HEK293 (cell line): ENCODE results near the gene DDOST.

Experiments used
- CTCF ChIA-PET: fragments of 350-600 bp; formaldehyde crosslinking; extraction: SDS; loops from one replicate; lab custom pipeline; 2021; ENCODE audit warnings: antibody characterized with exemption; lab: Yijun Ruan, JAX
- POLR2A ChIA-PET: fragments of 300-600 bp; formaldehyde crosslinking; extraction: SDS; loops from one replicate; lab custom pipeline; 2020; ENCODE audit warnings: antibody characterized with exemption, inconsistent platforms; lab: Yijun Ruan, JAX
- H3K27ac ChIP-seq: fragments of 200-500 bp; sonication (Bioruptor generic); 2 replicates; pipeline ENCODE4 v1.5.1; 2014; ENCODE audit warnings: low read depth, low read length, control low read depth, inconsistent platforms; ENCODE audit errors: extremely low read depth
- H3K36me3 ChIP-seq, 2 experiments: fragments of 200-500 bp in 1 of 2; sonication (Bioruptor generic) in 1 of 2; 1 replicate in 1 of 2; 2 replicates in 1 of 2; pipeline ENCODE4 v1.5.1; 2014 to 2017; ENCODE audit warnings: inconsistent platforms in 2 of 2, low read length in 2 of 2; ENCODE audit not compliant: control insufficient read depth in 2 of 2, insufficient read depth in 1 of 2
- H3K4me1 ChIP-seq: fragments of 200-500 bp; sonication (Bioruptor generic); 2 replicates; pipeline ENCODE4 v1.5.1; 2014; ENCODE audit warnings: mild to moderate bottlenecking, low read length, inconsistent platforms; ENCODE audit not compliant: control insufficient read depth, insufficient read depth
- H3K4me3 ChIP-seq: 2 replicates; pipeline ENCODE4 v1.5.1; 2011; ENCODE audit warnings: low read depth, mild to moderate bottlenecking, control low read depth, low read length, moderate library complexity
- H3K9me3 ChIP-seq: fragments of 200-500 bp; sonication (Bioruptor generic); 2 replicates; pipeline ENCODE4 v1.5.1; 2014; ENCODE audit warnings: low read depth, low read length, inconsistent platforms; ENCODE audit not compliant: control insufficient read depth, insufficient read depth
- FEZF1 ChIP-seq: fragments of 450-650 bp; formaldehyde crosslinking; IDR thresholded peaks from 2 replicates; pipeline ENCODE4 v1.5.1; 2016; ENCODE audit warnings: missing biosample characterization, missing genetic modification characterization
- KLF17 ChIP-seq: fragments of 450-650 bp; formaldehyde crosslinking; IDR thresholded peaks from 2 replicates; pipeline ENCODE4 v1.5.1; 2016; ENCODE audit warnings: missing biosample characterization, missing genetic modification characterization
- KLF9 ChIP-seq: fragments of 450-650 bp; formaldehyde crosslinking; IDR thresholded peaks from 2 replicates; pipeline ENCODE4 v1.5.1; 2016; ENCODE audit warnings: missing biosample characterization, missing genetic modification characterization, low read depth
- PRDM10 ChIP-seq: fragments of 450-650 bp; formaldehyde crosslinking; IDR thresholded peaks from 2 replicates; pipeline ENCODE4 v1.5.1; 2016; ENCODE audit warnings: missing biosample characterization, missing genetic modification characterization
- ZBTB26 ChIP-seq: fragments of 450-650 bp; formaldehyde crosslinking; optimal IDR thresholded peaks from 2 replicates; pipeline ENCODE3; 2016; ENCODE audit warnings: missing biosample characterization, mild to moderate bottlenecking, missing genetic modification characterization
- ZNF114 ChIP-seq: fragments of 450-650 bp; formaldehyde crosslinking; IDR thresholded peaks from 2 replicates; pipeline ENCODE4 v1.5.0; 2017; ENCODE audit warnings: missing biosample characterization, missing genetic modification characterization
- ZNF133 ChIP-seq: fragments of 450-650 bp; formaldehyde crosslinking; IDR thresholded peaks from 2 replicates; pipeline ENCODE4 v1.5.1; 2016; ENCODE audit warnings: missing biosample characterization, missing genetic modification characterization
- ZNF146 ChIP-seq: fragments of 450-650 bp; formaldehyde crosslinking; IDR thresholded peaks from 2 replicates; pipeline ENCODE4 v1.5.1; 2016; ENCODE audit warnings: missing biosample characterization, missing genetic modification characterization
- ZNF175 ChIP-seq: fragments of 450-650 bp; formaldehyde crosslinking; IDR thresholded peaks from 2 replicates; pipeline ENCODE4 v1.5.1; 2016; ENCODE audit warnings: missing biosample characterization, missing genetic modification characterization
- ZNF184 ChIP-seq: fragments of 450-650 bp; IDR thresholded peaks from 2 replicates; pipeline ENCODE4 v1.5.1; 2018; ENCODE audit warnings: missing biosample characterization, mild to moderate bottlenecking, missing genetic modification characterization
- ZNF404 ChIP-seq: fragments of 450-650 bp; formaldehyde crosslinking; IDR thresholded peaks from 2 replicates; pipeline ENCODE4 v1.5.1; 2017; ENCODE audit warnings: missing biosample characterization, missing genetic modification characterization
- ZNF513 ChIP-seq: fragments of 450-650 bp; IDR thresholded peaks from 2 replicates; pipeline ENCODE4 v1.5.1; 2018; ENCODE audit warnings: missing biosample characterization, missing genetic modification characterization
- ZNF518A ChIP-seq: fragments of 450-650 bp; formaldehyde crosslinking; conservative IDR thresholded peaks from 2 replicates; pipeline ENCODE4 v1.5.1; 2016; ENCODE audit warnings: low read depth, missing biosample characterization, missing genetic modification characterization
- ZNF660 ChIP-seq: fragments of 450-650 bp; IDR thresholded peaks from 2 replicates; pipeline ENCODE4 v1.5.1; 2018; ENCODE audit warnings: missing biosample characterization, mild to moderate bottlenecking, missing genetic modification characterization
- ZNF704 ChIP-seq: fragments of 450-650 bp; formaldehyde crosslinking; IDR thresholded peaks from 2 replicates; pipeline ENCODE4 v1.5.1; 2016; ENCODE audit warnings: missing biosample characterization, missing genetic modification characterization
- ZSCAN18 ChIP-seq: fragments of 450-650 bp; formaldehyde crosslinking; IDR thresholded peaks from 2 replicates; pipeline ENCODE4 v1.5.1; 2016; ENCODE audit warnings: missing biosample characterization, missing genetic modification characterization

Gene DDOST

GRCh38 chr1:20624709-20625108, 36.5 kb downstream of the DDOST start (continued):
- TF ChIP-seq ZSCAN18: no peak
- no peak for TF ChIP-seq ZNF518A (tag by site-specific recombination)
- TF ChIP-seq FEZF1 (tag by site-specific recombination): no peak
- TF ChIP-seq ZNF114: no peak
- TF ChIP-seq ZNF660 (tag by site-specific recombination): no peak
- no peak for TF ChIP-seq ZNF133
- no peak for TF ChIP-seq ZNF184
- no peak for TF ChIP-seq ZNF146 (tag by site-specific recombination)
- no peak for TF ChIP-seq ZNF704
- TF ChIP-seq ZNF175 (tag by site-specific recombination): no peak

- Histone ChIP-seq H3K9me3 (no peaks in the 10 kb centered on the region), H3K4me1 (no peaks in the 10 kb centered on the region), H3K27ac (no peak overlapping the region), H3K36me3 (no peaks in the 10 kb centered on the region), H3K4me3 (no peak overlapping the region)
- ChIA-PET CTCF (interaction anchor here (0.6 to 5.8 kb wide), 3 partner anchors 12 to 217 kb away, joined by 3 to 30 read pairs (median 3); partner anchors contain the start of gene PINK1), POLR2A (interaction anchor here (0.5 kb wide), 1 partner anchor 676 kb away, joined by 3 read pairs; no protein-coding TSS in a partner anchor)
- no peak for TF ChIP-seq ZNF404 (tag by site-specific recombination)
Observed at GRCh38 chr1:20621012-20621411, 40.2 kb downstream of the DDOST start.

- CTCF ChIA-PET: interaction anchor here (1.3 to 5.8 kb wide), 2 partner anchors 13 to 45 kb away, joined by 3 to 30 read pairs; partner anchors contain the start of gene PINK1
- no peak overlapping the region for H3K27ac ChIP-seq
- H3K9me3 ChIP-seq: no peaks in the 10 kb centered on the region
- 0 out of 2 replicates have a peak, but pooled peaks have one; percentile 30 for TF ChIP-seq KLF17 (tag by site-specific recombination)
- peak; percentile 20; the same call in 1 of the 2 replicates for TF ChIP-seq KLF9 (tag by site-specific recombination)
- peak; percentile 94 for TF ChIP-seq PRDM10
- TF ChIP-seq ZNF513: no peak
- no peak for TF ChIP-seq ZBTB26 (tag by site-specific recombination)
- TF ChIP-seq, all 188 proteins: peak for 3
- Histone ChIP-seq H3K36me3 (no peaks in the 10 kb centered on the region), H3K4me1 (no peaks in the 10 kb centered on the region), H3K4me3 (no peak overlapping the region)
- POLR2A ChIA-PET: no interaction called here
Observed at GRCh38 chr1:20619999-20620398, 41.2 kb downstream of the DDOST start.
